H1 (cell line): ENCODE measurements around the gene ALG5. TPM values are rescaled to one million over a fixed set of nuclear protein-coding genes. Genes with fewer than 3 reads are reported as not detected.

ENCODE experiments used
- NANOG ChIP-seq: IDR thresholded peaks from 2 replicates; pipeline ENCODE4 v1.6.1; 2011; ENCODE audit warnings: low read length, low read depth, mild to moderate bottlenecking, inconsistent platforms; ENCODE audit not compliant: insufficient read depth, poor library complexity, severe bottlenecking
- RAD21 ChIP-seq, 2 experiments: IDR thresholded peaks in 1 of 2; conservative IDR thresholded peaks in 1 of 2; 2 replicates each; pipeline ENCODE4 v1.6.1; 2011; ENCODE audit warnings: low read depth in 2 of 2, low read length in 2 of 2, improper control_type of control experiment in 1 of 2, inconsistent platforms in 1 of 2, mild to moderate bottlenecking in 1 of 2, moderate library complexity in 1 of 2
- RNF2 ChIP-seq: fragments of 200-900, 300-1000 bp; sonication (generic); IDR thresholded peaks from 2 replicates; pipeline ENCODE4 v1.7.1; 2016; ENCODE audit warnings: borderline replicate concordance, low read depth, mild to moderate bottlenecking, antibody characterized with exemption, low read length; ENCODE audit not compliant: poor library complexity, severe bottlenecking; ENCODE audit errors: missing control alignments
- SP2 ChIP-seq: IDR thresholded peaks from 2 replicates; pipeline ENCODE4 v1.6.1; 2012; ENCODE audit warnings: mild to moderate bottlenecking, low read length, inconsistent platforms
- polyA plus RNA-seq, 7 experiments: library from polyadenylated mRNA; depleted of rRNA in 3 of 7; stranded (reverse) in 5 of 7; unstranded in 2 of 7; fragments of >200 nt in 5 of 7; fragments of 200-250 nt in 2 of 7; gene quantifications; 1 replicate in 5 of 7; 2 replicates in 1 of 7; 4 replicates in 1 of 7; pipeline versions ENCODE4 v1.2.1 to v1.2.3, GENCODE V29; 2011 to 2013; ENCODE audit warnings: missing spikeins in 2 of 7, mixed read lengths in 2 of 7
- total RNA-seq: library from RNA; stranded (reverse); fragmentation: NEBNext Ultra II Directional; extraction: Animal tissue kit (Norgen Biotek cat#: 25700); gene quantifications from 2 replicates; pipeline ENCODE4 v1.2.1, GENCODE V29; 2021

Gene ALG5
- total and polyA plus RNA-seq, 2 of the 8 experiments (the other 6 are each of a cell fraction or from before 2014, with no cell fraction given), result 15.0 to 24.3 TPM

- no peak for TF ChIP-seq RAD21 (IDR thresholded peaks at IDR 0.05 in 1 of 2, conservative IDR thresholded peaks at IDR 0.05 in 1 of 2; ENCODE audit: low read depth in 2 of 2, low read length in 2 of 2)
- no peak for TF ChIP-seq NANOG
- TF ChIP-seq RNF2, result no peak
- TF ChIP-seq SP2, result no peak
These were observed 1.3 kb downstream of the ALG5 start (continued) for GRCh38 chr13:36997716-36998427.
